NCI-H524 treated with DMSO at 0.1 percent for 48 hours (cell line): ENCODE results near the gene C19orf73.
"Not testable (repeated sequence)": the region's sequence is repeated elsewhere in the genome, so short reads cannot be mapped to it uniquely, and the experiment has no call there.

Experiments used
- DNase-seq: peaks from one replicate; lab custom pipeline; 2025; lab: John Stamatoyannopoulos, UW

The C19orf73 gene

DNA sequence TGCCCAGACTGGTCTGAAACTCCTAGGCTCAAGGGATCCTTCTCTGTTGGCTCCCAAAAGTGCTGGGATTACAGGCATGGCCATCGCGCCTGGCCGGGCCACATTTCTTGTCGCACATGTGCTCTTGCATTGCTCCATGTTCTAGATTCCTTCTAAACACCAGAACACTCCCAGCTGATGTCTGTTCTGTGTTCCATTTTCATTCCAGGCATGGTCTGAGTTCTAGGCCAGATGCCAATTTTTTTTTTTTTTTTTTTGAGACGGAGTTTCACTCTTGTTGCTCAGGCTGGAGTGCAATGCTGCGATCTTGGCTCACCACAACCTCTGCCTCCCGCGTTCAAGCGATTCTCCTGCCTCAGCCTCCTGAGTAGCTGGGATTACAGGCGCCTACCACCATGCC lies 2.9 kb upstream of the C19orf73 start:
- not testable (repeated sequence) for DNase-seq

DNA sequence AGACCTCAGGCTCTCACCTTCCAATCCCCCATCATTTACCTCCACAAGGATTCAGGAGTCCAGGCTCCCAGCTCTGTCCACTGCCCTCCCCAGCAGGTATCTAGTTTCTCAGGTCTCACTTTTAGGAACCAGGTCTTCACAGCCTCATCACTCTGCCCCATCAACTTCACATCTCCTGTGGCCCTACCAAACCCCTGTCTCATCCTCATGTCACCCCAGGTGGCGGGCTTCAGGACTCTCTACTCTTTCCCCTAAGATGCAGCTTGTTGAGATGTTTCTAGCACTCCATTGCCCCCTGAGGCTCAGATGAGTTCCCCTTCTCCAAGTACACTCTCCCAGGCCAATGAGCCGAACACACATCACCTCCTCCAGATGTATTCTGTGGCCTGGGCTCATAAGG lies 1.9 kb upstream of the C19orf73 start:
- DNase-seq, result no peak

DNA sequence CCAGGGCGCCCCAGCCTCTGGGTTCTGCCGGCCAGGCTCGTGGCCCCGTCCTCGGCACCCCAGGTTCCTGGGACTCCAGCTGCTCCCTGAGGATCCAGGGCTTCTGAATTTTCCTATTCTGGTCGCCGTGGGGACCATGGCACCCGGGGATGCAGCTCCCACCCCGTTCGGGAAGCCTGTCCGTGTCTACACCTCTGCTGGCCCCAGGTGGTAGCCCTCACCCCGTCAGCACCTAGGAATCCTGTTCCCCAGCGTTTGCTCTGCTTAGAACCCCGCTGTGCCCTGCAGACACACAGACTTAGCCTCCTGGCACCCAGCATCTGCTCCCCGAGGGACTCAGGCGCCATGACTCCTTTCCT lies 1.4 kb upstream of the C19orf73 start:
- no peak for DNase-seq

DNA sequence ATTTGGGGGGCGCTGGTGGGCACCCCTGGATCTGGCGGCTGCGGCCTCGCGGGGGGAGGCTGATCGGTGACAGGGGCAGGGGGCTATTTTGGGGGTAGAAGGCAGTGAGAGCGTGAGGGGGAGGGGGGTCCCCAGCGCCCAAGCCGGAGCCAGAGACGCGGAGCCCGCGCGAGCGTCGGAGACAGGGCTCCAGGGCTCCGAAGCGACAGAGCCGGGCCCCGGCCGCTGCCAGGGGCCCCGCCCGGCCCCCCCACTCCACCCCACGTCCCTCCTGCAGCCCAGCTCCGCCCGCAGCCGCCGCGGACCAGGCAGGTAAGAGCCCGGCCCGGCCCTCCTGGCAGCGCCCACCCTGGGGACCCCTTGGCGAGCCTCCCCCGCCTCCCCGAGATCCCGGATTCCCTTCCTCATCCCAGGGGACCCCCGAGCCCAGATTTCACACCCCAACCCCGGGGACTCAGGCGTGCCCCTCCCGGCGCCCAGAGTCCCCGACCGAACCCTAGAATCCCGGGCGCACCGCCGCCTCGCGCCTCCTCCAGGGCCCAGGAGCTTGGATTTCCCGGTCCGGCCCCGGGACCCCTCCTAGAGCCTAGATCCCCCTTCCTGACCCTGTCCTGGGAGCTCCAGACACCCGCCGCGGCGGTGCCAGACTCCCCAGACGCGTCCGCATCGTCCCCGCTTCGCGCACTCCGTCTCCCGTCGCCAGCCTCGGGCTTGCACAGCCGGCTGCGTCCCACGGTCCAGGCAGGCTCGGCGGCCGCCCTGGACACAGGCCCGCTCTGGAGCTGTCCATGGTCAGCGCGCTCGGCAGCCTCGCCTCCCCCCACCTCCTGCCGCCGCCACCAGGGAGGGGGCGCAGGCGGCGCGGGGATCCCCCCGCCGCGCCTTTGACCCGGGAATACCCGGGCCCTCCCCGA lies 725 bp upstream of the C19orf73 start, which contains the start of gene PPFIA3:
Gene PPFIA3 (plus strand): TSS at position 134 of the 914 bp plus-strand sequence. CDS start 8,330 bp downstream, outside the sequence.
- DNase-seq, result no peak

DNA sequence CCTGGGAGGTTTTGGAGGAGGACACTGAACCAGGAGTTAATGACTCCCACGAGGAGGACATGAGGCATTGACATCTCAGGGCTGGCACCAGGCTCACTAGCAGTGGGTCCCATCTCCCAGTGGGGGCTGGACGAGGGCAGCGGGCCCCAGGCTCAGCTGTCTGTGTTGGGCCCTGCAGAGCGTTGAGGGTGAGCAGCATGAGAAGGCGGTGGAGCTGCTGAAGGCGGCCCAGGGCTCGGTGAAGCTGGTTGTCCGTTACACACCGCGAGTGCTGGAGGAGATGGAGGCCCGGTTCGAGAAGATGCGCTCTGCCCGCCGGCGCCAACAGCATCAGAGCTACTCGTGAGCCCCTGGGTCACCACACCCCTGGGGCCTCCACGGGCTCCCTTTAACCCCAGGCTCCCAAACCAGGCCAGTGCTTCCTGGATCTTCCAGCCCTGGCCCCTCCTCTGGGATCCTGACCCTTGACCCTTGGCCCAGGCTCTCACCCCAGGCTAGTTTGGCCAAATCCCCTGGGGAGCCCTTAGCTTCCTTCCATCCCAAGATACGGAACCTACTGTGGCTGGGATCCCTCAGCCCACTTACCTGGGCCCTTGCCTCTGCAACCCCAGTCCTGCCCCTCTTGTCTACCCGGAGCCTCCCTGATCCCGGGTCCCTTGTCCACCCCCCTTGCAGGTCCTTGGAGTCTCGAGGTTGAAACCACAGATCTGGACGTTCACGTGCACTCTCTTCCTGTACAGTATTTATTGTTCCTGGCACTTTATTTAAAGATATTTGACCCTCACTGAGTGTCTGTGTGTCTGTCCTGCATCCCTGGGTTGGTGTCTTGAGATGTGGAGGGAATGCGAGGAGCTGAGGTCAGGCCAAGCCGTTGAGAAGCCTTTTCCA lies 1.0 kb downstream of the C19orf73 start:
- DNase-seq, result no peak

DNA sequence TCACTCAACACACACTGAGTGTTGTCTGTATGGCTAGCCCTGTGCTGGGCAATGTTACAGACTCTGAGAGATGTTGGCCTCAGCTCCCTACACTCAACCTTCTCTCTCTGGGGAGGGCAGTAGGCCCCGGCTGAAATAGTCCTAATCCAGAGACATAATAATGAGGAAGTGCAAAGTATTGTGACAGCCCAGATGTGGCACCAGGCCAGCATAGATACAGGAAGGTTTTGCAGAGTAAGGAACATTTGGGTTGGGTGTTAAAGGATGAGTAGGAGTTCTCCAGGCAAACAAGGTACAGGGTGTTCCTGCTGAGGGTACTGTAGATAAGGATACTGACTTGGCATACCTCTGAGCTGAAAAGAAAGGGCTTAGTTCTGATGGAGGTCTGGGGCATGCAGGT lies 2.4 kb downstream of the C19orf73 start:
- DNase-seq, result no peak

DNA sequence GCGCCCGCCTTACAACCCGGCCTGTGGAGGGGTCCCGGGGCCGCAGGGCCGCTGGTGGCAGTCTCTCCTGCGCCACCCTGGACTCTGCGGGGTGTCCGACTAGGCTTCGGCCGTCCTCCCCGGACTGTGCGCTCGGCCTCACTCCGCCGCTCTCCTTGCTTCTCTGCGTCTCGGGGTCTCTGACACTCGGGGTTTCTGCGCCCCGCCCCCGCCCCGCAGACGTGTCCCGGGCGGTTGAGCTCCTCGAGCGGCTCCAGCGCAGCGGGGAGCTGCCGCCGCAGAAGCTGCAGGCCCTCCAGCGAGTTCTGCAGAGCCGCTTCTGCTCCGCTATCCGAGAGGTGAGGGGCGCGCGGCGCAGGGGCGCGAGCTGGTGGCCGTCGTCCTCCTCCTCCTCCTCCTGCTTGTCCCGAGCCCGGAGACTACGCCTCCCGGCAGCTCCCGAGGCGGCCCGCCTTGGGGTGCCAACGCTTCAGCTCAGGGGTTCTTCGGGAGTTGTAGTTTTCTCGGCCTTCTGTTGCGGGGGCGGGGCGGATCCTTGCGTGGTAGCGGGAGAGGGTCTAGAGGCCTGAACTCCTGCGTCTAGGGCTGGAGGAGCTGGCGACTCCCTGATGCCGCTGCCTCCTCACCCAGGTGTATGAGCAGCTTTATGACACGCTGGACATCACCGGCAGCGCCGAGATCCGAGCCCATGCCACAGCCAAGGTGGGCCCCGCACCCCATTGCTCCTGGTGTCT lies 4.1 kb downstream of the C19orf73 start:
- DNase-seq, result peak; percentile 10

DNA sequence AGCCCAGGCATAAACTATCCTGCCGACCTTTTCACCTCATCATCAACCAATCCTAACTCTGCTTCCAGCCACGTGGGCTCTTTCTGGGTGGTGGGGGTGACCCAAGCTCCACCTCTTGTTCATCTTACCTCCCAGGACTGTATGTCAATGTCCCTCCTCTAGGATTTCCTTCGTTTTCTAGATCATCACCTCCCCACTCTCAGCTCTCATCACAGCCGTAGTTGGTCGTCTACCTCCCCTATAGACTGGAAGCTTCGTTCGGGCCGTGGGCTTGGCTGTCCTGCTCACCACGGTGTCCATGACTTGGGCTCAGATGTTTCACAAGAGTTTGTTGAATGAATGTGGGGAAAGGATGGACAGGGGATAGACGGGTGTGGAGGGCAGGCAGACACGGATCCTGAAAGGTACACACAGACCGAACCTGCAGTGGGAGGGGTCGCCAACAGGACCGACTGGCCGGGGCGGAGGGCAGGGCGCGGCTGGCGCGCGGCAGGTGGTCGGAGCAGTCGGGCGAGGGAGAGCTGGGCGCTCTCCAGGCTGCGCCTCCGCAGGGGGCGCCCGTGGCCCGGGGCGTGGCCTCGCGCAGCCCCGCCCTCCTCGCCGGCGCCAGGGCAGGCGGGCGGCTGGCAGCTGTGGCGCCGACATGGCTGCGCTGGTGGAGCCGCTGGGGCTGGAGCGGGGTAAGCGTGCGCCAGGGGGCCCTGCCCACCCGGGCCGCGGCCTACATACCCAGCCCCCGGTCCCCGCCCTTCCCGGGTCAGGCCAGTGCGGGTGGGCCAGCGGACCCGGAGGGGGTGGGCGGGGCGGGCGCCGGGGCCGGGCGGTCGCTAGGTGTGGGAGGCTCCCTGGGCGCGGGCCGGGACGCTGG lies 4.9 kb downstream of the C19orf73 start, which contains the start of gene LIN7B:
Gene LIN7B (plus strand): TSS at position 609 of the 868 bp plus-strand sequence. CDS start 35 bp downstream, at position 644.
- DNase-seq, result peak; percentile 66

DNA sequence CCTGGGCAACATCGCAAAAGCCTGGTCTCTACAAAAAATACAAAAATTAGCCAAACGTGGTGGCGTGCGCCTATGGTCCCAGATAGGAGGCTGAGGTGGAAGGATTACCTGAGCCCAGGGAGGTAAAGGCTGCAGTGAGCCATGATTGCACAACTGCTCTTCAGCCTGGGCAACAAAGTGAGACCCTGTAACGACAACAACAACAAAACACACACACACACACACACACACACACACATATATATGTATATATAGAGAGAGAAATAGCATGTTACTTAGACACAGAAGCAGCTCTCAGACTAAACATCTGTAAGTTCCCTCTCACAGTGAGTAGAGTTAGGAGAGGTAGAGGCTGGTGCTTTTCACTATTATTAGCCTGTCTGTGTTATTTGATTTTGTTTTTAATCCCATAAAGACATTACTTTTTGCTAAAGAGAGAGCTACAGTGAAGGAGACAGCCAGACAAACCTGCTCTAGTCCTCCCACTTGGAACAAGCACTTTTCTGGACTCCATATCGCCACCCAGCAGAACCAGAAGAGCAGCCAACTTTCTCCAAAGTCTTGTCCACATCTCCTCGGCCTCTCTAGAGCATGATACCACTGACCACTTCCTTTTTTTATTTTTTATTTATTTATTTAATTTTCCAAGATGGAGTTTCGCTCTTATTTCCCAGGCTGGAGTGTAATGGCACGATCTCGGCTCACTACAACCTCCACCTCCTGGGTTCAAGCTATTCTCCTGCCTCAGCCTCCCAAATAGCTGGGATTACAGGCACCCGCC lies 7.5 kb downstream of the C19orf73 start:
- no peak for DNase-seq

DNA sequence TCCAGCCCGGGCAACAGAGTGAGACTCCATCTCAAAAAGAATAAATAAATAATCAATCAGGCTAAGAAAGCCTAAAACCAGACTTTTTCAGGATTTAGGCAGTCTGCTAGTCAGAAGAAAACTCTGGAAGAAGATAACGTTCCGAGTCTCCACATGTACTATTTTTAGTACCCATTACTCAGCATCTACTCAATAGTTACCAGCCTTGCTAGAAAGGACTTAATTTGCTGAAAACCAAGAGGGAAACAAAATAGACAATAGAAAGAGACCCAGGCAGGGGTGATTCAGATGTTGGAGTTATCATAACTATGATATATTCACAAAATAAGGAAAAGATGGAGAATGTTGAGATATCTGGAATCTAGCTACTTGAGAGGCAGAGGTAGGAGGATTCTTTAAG lies 8.4 kb downstream of the C19orf73 start:
- no peak for DNase-seq

DNA sequence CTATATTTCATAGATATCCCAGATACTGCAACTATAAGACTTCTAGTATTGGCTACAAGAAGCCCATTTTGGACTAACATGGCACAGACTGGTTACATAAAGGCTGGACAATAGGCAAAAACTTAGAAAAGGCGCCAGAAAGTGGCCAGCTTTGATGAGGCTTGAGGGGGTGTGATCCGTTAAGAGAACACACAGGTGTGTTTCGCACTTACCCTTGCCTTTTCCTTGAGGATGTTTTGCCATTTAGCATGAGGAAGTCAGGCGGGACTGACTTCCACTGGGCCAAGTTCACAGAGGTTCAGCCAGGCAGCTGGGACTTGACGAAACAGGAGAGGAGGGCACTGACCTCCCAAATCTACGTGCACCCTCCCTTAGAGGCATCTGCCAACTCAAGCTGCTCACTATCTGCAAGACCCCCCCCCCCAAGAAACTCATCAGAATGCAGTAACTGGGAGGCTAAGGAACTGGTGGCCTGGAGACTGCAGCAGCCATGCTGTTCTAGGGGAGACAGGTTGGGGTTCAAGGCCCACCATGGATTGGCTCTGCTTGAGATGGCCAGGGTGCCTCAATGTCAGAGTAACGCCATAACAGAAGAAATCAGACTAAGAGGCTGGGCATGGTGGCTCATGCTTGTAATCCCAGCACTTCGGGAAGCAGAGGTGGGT lies 9.2 kb downstream of the C19orf73 start:
- DNase-seq, result no peak

DNA sequence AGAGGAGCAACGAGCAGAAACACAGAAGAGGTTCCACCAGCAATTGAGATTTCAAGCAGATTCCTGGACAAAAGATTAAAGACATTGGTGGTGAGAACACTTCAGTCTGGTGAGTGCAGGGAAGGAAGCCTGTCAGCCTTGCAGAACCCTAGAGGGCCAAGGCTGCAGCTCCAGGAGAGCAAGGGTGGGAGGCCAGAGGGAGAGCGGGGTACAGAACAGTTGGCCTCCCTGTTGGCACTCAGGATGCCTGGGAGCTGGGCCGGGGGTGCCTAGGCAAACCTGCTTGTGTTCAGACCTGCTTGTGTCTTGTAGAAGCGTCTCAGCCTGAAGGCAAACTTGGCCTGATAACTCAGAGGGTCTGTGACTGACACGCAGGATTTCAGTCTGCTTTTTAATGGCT lies 9.9 kb downstream of the C19orf73 start:
- no peak for DNase-seq

DNA sequence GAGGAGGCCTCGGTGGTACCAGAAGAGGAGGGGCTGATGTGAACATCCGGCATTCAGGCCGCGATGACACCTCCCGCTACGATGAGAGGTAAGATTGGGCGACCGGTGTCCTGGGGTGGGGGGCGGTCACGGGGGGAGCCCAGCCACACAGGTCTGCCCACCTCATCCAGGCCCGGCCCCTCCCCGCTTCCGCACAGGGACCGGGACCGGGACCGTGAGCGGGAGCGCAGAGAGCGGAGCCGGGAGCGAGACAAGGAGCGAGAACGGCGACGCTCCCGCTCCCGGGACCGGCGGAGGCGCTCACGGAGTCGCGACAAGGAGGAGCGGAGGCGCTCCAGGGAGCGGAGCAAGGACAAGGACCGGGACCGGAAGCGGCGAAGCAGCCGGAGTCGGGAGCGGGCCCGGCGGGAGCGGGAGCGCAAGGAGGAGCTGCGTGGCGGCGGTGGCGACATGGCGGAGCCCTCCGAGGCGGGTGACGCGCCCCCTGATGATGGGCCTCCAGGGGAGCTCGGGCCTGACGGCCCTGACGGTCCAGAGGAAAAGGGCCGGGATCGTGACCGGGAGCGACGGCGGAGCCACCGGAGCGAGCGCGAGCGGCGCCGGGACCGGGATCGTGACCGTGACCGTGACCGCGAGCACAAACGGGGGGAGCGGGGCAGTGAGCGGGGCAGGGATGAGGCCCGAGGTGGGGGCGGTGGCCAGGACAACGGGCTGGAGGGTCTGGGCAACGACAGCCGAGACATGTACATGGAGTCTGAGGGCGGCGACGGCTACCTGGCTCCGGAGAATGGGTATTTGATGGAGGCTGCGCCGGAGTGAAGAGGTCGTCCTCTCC lies 11.1 kb downstream of the C19orf73 start:
- no peak for DNase-seq

DNA sequence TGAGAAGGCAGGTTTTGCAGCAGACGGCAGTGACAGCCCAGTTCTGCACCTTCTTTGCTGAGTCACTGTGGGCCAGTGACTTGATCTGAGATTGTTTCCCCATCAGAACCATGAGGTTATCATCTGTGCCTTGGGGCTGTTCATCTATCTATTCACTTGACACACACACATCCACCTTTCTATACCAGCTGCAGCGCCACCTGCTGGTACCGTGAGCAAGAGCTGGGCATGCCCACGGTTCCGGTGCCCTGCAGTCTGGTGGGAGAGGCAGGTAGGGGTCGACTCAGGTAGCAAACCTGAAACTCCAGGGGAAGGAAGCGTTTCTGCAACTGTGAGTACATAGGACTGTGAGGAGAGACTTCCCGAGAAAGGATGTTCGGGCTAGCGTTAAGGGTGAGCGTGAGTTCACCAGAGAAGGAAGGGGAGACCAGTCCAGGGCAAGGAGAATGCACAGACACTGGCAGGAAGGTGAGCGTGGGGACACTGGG lies 12.3 kb downstream of the C19orf73 start:
- no peak for DNase-seq

DNA sequence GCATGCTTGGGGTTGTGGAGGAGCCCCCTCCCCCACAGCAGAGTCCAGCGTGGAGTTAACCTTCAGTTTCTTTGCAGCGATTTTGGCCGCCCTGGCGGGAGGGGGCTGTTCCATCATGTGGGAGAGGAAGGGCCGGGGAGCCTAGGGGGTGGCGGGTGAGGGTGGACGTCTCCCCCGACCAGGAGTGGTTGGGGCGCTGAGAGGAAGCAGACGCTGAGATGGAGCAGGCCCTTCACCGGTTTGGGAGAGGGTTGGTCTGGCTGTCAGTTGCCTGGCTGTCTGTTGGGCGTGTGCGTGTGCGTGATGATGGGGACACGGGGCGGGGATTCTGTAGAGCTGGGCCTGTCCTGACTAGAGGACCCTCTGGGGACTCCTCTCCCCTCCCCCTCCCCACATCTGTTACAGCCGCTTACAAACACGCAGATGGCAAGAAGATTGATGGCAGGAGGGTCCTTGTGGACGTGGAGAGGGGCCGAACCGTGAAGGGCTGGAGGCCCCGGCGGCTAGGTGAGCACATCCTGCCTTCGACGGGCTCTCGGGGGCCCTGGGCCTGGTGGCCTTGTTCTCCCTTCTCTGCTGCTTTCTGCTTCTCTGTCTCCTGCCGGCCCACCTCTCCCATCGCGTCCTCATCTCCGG lies 14.6 kb downstream of the C19orf73 start:
- peak; percentile 93 for DNase-seq

DNA sequence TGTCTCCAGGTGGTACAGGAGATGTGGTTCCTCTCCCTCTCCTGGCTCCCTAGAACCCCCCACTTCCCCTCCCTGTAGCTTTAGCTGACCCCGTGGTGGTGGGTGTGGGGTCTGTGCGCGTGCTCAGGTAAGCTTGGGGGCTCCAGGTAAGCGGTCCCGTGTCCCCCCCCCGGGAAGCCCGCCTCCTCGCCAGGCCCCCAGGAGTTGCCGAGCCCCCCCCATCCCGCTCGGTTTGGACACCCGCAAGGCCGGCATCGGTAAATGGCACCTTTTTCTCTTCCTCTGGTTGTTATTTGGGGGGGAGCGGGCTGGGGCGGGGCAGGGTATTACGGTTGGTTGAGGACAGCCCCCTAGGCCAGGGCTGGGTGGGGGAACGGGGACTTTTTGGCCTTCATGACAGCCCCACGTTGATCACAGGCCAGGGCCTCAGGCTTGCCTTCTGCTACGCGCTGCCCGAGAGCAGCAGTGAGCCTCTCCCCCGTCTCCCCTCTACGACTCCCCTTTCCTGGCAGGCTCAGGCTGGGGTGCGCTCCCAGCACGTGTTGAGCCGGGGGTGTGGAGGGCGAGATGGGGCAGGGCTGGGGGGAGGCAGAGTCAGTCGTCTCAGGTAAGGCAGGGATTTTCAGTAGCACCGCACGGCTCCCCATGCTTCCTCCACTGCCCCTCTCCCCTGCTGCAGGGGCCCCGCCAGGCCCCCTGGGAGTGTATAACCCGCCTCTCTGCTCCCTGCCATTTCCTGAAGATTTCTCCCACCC lies 15.4 kb downstream of the C19orf73 start:
- no peak for DNase-seq

DNA sequence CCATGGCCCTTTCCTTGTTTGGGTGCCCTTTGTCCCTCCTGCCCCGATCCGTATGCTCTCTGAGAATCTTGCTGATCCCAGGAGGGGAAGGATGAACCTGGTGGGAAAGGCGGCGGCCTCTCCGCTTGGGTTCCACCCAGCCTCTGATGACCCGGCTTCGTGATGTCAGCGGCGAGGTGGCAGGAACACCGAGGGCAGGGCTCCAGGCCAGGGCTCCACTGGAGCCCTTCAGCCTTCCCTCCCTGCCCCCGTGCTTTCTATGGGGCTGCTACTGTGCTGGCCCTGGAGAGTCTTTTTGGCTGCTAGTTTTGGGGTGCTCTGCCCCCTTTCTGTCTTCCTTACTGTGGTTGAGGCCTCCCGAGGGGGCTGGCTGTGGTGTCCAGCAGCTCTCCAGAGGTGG lies 16.6 kb downstream of the C19orf73 start:
- no peak for DNase-seq
